Neural progenitor cell (in vitro differentiated cells): ENCODE measurements around the gene ASB10. TPM values are rescaled to one million over a fixed set of nuclear protein-coding genes. Genes with fewer than 3 reads are reported as not detected.

Source experiments
- DNase-seq: peaks from one replicate; pipeline ENCODE4 v3.0.0-alpha.2; 2016; ENCODE audit warnings: low spot score
- H2AFZ ChIP-seq: fragments of 200-600 bp; sonication (generic); replicated peaks from 2 replicates; pipeline ENCODE4 v1.6.1; 2016; ENCODE audit warnings: antibody characterized with exemption
- H3F3A ChIP-seq: fragments of 200-600 bp; sonication (generic); 2 replicates; pipeline ENCODE4 v1.6.1; 2016; ENCODE audit warnings: antibody characterized with exemption, low read depth
- H3K27ac ChIP-seq: fragments of 200-600 bp; sonication (generic); 2 replicates; pipeline ENCODE4 v1.5.1; 2016; ENCODE audit warnings: mild to moderate bottlenecking
- H3K27me3 ChIP-seq: fragments of 200-600 bp; sonication (generic); 2 replicates; pipeline ENCODE4 v1.6.1; 2016; ENCODE audit warnings: mild to moderate bottlenecking, moderate library complexity
- H3K36me3 ChIP-seq: fragments of 200-600 bp; sonication (generic); 2 replicates; pipeline ENCODE4 v1.5.1; 2016
- H3K4me1 ChIP-seq: fragments of 200-600 bp; sonication (generic); 2 replicates; pipeline ENCODE4 v1.6.1; 2016; ENCODE audit warnings: mixed run types
- H3K4me2 ChIP-seq: fragments of 200-600 bp; sonication (generic); 2 replicates; pipeline ENCODE4 v1.6.1; 2016
- H3K4me3 ChIP-seq: fragments of 200-600 bp; sonication (generic); 2 replicates; pipeline ENCODE4 v1.5.1; 2016
- H3K79me2 ChIP-seq: fragments of 200-600 bp; sonication (generic); 2 replicates; pipeline ENCODE4 v1.6.1; 2016; ENCODE audit warnings: low read depth
- H3K9ac ChIP-seq: fragments of 200-600 bp; sonication (generic); 2 replicates; pipeline ENCODE4 v1.6.1; 2016
- H3K9me3 ChIP-seq: fragments of 200-600 bp; sonication (generic); 2 replicates; pipeline ENCODE4 v1.5.1; 2016; ENCODE audit warnings: low read depth
- H4K20me1 ChIP-seq: fragments of 200-600 bp; sonication (generic); 2 replicates; pipeline ENCODE4 v1.6.1; 2016; ENCODE audit warnings: low read depth
- H3K27ac Mint-ChIP-seq: 3 replicates; pipeline ENCODE4 v1.8.0; 2021; ENCODE audit warnings: mixed read lengths
- H3K27me3 Mint-ChIP-seq: 2 replicates; pipeline ENCODE4 v1.8.0; 2022; ENCODE audit warnings: low read depth, mild to moderate bottlenecking, inconsistent platforms, moderate library complexity, mixed read lengths; ENCODE audit not compliant: insufficient read depth
- H3K36me3 Mint-ChIP-seq: 3 replicates; pipeline ENCODE4 v1.8.0; 2021; ENCODE audit warnings: mixed read lengths
- H3K4me1 Mint-ChIP-seq: 3 replicates; pipeline ENCODE4 v1.8.0; 2021; ENCODE audit warnings: mixed read lengths
- H3K4me3 Mint-ChIP-seq: 3 replicates; pipeline ENCODE4 v1.8.0; 2021; ENCODE audit warnings: mild to moderate bottlenecking, moderate library complexity, mixed read lengths
- H3K9me3 Mint-ChIP-seq: 3 replicates; pipeline ENCODE4 v1.8.0; 2020; ENCODE audit warnings: mixed read lengths
- EZH2 ChIP-seq: fragments of 200-600 bp; sonication (generic); IDR thresholded peaks from 2 replicates; pipeline ENCODE4 v1.6.1; 2017; ENCODE audit warnings: antibody characterized with exemption, mild to moderate bottlenecking, moderate library complexity
- EZH2phosphoT487 ChIP-seq: fragments of 200-600 bp; sonication (generic); IDR thresholded peaks from 2 replicates; pipeline ENCODE4 v1.6.1; 2017; ENCODE audit warnings: antibody characterized with exemption
- total RNA-seq: library from RNA; depleted of rRNA; stranded (reverse); fragments of >200 nt; gene quantifications from 2 replicates; pipeline ENCODE4 v1.2.3, GENCODE V29; 2015; ENCODE audit warnings: low replicate concordance
- TF ChIP-seq, protein P1 (sequence below): fragments of 200-600 bp; sonication (generic); IDR thresholded peaks from 2 replicates; pipeline ENCODE4 v1.5.1; 2017; ENCODE audit warnings: antibody characterized with exemption, mild to moderate bottlenecking

The ASB10 gene
- total RNA-seq, 1 donor from 2014 or later, result not detected

DNA sequence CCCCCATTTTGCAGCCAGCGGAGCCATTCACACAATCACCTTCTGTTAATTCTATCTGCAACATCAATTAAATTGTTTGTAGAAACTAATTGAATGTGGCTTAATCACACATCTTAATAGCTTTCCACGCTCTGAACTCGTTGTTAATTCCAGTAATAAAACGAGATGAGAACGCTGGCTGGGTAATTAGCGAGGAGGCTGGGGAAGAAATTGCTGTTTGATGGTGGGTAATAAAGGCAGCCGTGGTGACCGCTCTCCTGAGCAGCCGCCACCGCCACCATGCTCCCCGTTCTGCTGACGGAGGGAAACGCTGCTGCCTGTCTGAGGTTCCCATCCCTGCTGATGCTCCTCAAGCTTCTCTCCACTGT is 55.8 kb downstream of the ASB10 start:
- Histone ChIP-seq H3K9me3 (no peaks in the 10 kb centered on the region), H3K79me2 (no peaks in the 10 kb centered on the region), H3K4me3 (no peak overlapping the region), H3K27me3 (no peaks in the 10 kb centered on the region), H3K4me2 (no peak overlapping the region), H3K36me3 (no peaks in the 10 kb centered on the region), H3K4me1 (peaks cover 5% of the 10 kb centered on the region), H3K9ac (no peak overlapping the region), H4K20me1 (peaks cover 22% of the 10 kb centered on the region), H3K27ac (no peak overlapping the region), H2AFZ (no peak overlapping the region), H3F3A (peaks cover 10% of the 10 kb centered on the region)
- Mint-ChIP-seq H3K9me3 (no peaks in the 10 kb centered on the region), H3K36me3 (peaks cover 21% of the 10 kb centered on the region), H3K27me3 (peaks cover 12% of the 10 kb centered on the region), H3K4me1 (peaks cover 2% of the 10 kb centered on the region), H3K27ac (no peak overlapping the region), H3K4me3 (no peak overlapping the region)
- no peak for TF ChIP-seq EZH2phosphoT487
- TF ChIP-seq, protein P1, sequence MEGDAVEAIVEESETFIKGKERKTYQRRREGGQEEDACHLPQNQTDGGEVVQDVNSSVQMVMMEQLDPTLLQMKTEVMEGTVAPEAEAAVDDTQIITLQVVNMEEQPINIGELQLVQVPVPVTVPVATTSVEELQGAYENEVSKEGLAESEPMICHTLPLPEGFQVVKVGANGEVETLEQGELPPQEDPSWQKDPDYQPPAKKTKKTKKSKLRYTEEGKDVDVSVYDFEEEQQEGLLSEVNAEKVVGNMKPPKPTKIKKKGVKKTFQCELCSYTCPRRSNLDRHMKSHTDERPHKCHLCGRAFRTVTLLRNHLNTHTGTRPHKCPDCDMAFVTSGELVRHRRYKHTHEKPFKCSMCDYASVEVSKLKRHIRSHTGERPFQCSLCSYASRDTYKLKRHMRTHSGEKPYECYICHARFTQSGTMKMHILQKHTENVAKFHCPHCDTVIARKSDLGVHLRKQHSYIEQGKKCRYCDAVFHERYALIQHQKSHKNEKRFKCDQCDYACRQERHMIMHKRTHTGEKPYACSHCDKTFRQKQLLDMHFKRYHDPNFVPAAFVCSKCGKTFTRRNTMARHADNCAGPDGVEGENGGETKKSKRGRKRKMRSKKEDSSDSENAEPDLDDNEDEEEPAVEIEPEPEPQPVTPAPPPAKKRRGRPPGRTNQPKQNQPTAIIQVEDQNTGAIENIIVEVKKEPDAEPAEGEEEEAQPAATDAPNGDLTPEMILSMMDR, result no peak
- no peak for TF ChIP-seq EZH2
- DNase-seq, result no peak

DNA sequence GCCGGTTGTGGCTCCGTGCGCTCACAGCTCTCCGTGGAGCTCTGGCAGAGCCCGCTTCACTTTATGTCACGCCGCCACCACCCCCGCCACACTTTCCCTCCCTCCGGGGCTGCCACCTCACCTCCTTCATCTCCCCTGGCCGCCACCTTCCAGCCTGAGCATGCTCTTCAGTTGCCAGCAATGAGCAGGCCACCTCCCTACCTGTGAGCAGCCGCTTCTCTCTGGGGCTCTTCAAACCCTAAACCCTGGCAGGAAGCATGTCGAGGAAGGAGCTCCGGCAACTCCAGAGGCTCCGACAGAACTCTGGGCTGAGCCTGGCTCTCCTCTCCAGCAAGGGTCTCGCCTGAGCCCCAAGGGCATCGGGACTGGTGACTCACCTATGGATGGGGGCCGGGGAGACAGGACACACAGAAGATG is 56.3 kb downstream of the ASB10 start:
- no peaks in the 10 kb centered on the region for H3K27me3 ChIP-seq

DNA sequence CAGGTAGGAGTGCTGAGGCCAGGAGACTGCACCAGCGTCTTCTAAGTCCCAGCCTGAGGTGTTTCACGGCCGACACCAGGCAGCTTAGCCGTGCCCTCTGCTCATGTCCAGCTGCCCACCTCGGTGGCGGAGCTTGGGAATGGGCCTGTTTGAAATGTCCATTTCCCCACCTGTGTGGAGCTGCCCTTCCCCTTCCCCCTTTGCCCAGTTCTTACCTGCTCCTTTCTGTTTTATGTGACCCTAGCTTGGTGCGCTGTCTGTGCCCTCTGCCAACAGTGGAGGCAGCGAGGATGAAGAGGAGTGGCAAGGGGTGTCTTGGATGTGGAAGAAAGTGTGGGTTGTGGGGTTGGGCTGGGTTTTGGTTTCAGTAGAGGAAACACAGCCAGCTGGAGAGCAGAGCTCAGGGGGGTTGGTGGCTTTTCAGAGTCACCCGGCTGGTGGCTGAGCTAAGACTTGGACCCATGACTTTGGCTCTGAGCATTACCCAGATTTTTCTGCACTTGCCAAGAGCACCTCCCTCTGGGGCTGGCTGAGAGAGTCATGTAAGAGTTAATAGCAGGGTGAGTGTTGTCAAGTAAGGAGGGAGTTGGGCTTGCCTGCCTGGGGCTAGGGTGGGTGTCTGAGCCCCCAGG is 57.0 kb downstream of the ASB10 start:
- peaks cover 18% of the 10 kb centered on the region for H3K36me3 Mint-ChIP-seq

More for the DNA sequence above, 56.3 kb downstream of the ASB10 start:
- Histone ChIP-seq H3K79me2 (no peaks in the 10 kb centered on the region), H3K9me3 (no peaks in the 10 kb centered on the region), H3K4me1 (peaks cover 8% of the 10 kb centered on the region), H3K4me2 (no peak overlapping the region), H3K36me3 (no peaks in the 10 kb centered on the region), H2AFZ (no peak overlapping the region), H3K9ac (no peak overlapping the region), H3K27ac (no peak overlapping the region), H3F3A (peaks cover 14% of the 10 kb centered on the region), H3K4me3 (no peak overlapping the region), H4K20me1 (peaks cover 27% of the 10 kb centered on the region)
- no peaks in the 10 kb centered on the region for H3K9me3 Mint-ChIP-seq
- TF ChIP-seq EZH2phosphoT487 (no peak), EZH2 (no peak)
- TF ChIP-seq, protein P1, result no peak
- H3K27ac Mint-ChIP-seq, result no peak overlapping the region
- H3K27me3 Mint-ChIP-seq, result peaks cover 14% of the 10 kb centered on the region
- DNase-seq, result no peak
- peaks cover 2% of the 10 kb centered on the region for H3K4me1 Mint-ChIP-seq
- H3K36me3 Mint-ChIP-seq, result peaks cover 21% of the 10 kb centered on the region
- H3K4me3 Mint-ChIP-seq, result no peak overlapping the region

More for the DNA sequence above, 57.0 kb downstream of the ASB10 start:
- DNase-seq, result no peak
- no peaks in the 10 kb centered on the region for H3K79me2 ChIP-seq
- H3K4me3 Mint-ChIP-seq, result no peak overlapping the region
- no peak overlapping the region for H2AFZ ChIP-seq
- H3F3A ChIP-seq, result peaks cover 21% of the 10 kb centered on the region
- no peak overlapping the region for H3K9ac ChIP-seq
- no peak overlapping the region for H3K4me3 ChIP-seq
- no peaks in the 10 kb centered on the region for H3K27me3 ChIP-seq
- H3K27ac Mint-ChIP-seq, result no peak overlapping the region
- no peaks in the 10 kb centered on the region for H3K9me3 Mint-ChIP-seq
- TF ChIP-seq, protein P1, result no peak
- TF ChIP-seq EZH2 (no peak), EZH2phosphoT487 (no peak)
- no peaks in the 10 kb centered on the region for H3K9me3 ChIP-seq
- H3K4me1 Mint-ChIP-seq, result peaks cover 8% of the 10 kb centered on the region
- H3K36me3 ChIP-seq, result no peaks in the 10 kb centered on the region
- H3K27ac ChIP-seq, result no peak overlapping the region
- peaks cover 32% of the 10 kb centered on the region for H4K20me1 ChIP-seq
- no peak overlapping the region for H3K4me2 ChIP-seq
- peaks cover 8% of the 10 kb centered on the region for H3K4me1 ChIP-seq
- peaks cover 14% of the 10 kb centered on the region for H3K27me3 Mint-ChIP-seq
